ENCODE results near the gene MYH9.
"Not testable (repeated sequence)": the region's sequence is repeated elsewhere in the genome, so short reads cannot be mapped to it uniquely, and the experiment has no call there.

MYH9 gene

DNA sequence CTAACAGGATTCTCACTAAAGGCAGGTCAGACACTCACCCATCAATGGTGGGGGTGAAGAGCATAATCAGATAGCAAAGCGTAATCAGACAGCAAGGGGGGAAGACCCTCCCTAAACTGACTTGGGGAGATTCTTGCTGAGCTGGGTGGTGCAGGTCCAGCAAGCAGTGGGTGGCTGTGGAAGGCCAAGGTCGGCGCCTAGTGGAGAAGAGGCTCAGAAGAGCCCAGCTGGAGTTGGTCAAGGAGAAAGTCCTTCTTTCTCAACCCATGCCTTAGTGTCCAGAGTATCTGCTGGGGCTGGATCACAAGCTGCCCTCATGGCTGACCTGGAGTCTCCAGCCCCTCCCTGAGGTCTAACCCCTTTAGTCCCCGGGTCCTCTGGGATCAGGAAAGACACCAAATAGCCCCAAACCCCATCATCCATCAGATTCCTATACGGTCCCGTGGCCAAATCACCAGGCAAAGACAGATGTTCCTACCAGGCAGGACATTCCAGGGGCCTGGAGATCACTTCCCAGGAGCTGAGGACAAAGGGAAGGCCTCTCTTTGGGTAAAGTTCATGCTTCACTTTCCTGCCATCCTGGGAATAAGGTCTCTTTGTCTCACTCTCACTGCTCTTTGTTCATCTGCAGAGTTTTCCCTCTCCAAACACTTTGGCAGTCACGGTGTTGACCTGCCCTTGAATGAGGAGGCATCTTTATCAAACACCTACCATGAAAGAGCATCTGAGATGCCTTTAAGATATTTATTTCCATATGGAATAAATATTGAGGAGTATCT, 123.7 kb downstream of the MYH9 start:
- H3K27ac ChIP-seq (ENCODE audit: low read depth, low read length), result peak overlapping the region; percentile 37

DNA sequence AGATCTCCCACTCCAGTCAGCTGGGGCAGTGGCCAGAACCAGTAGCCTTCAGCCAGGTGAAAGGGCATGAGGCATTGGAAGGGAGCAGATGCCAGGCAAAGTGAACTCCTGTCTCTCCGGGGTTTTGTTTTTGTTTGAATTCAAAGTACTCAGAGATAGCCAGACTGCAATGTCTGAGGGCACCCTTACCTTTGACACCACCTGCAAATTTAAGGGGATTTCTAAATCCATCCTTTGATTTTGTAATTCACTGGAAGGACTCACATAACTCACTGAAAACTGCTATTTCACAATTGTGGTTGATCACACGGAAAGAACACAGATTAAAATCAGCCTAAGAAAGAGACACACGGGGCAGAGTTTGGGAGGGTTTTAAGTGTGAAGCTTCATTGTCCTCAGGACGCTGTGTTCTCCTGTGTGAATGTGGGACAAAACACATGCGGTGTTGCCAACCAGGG, 124.5 kb downstream of the MYH9 start:
- Histone ChIP-seq H3K36me3 (ENCODE audit: control insufficient read depth in 5 of 5, insufficient read depth in 5 of 5, low read length in 5 of 5) (peaks cover 0 to 48% (median 20%) of the 10 kb centered on the region in 5 donors), H3K27ac (ENCODE audit: low read depth, low read length) (peak overlapping the region; percentile 37), H3K4me1 (ENCODE audit: control insufficient read depth in 5 of 5, insufficient read depth in 5 of 5, low read length in 5 of 5) (peaks cover 5 to 43% (median 30%) of the 10 kb centered on the region in 5 donors)
- H3K9ac ChIP-seq (ENCODE audit: low read length in 5 of 5); H3K4me3 ChIP-seq (ENCODE audit: low read depth in 1 of 5, low read length in 5 of 5); H3K27me3 ChIP-seq (ENCODE audit: control insufficient read depth in 5 of 5, insufficient read depth in 4 of 5, low read length in 5 of 5); H3K9me3 ChIP-seq (ENCODE audit: control insufficient read depth in 5 of 5, low read length in 5 of 5): not testable (repeated sequence)

More for the DNA sequence above, 123.7 kb downstream of the MYH9 start:
- H3K9ac ChIP-seq (ENCODE audit: low read length in 5 of 5); H3K27me3 ChIP-seq (ENCODE audit: control insufficient read depth in 5 of 5, insufficient read depth in 4 of 5, low read length in 5 of 5); H3K4me3 ChIP-seq (ENCODE audit: low read depth in 1 of 5, low read length in 5 of 5); H3K9me3 ChIP-seq (ENCODE audit: control insufficient read depth in 5 of 5, low read length in 5 of 5): not testable (repeated sequence)
- Histone ChIP-seq H3K4me1 (ENCODE audit: control insufficient read depth in 5 of 5, insufficient read depth in 5 of 5, low read length in 5 of 5) (peaks cover 0 to 35% (median 22%) of the 10 kb centered on the region in 5 donors), H3K36me3 (ENCODE audit: control insufficient read depth in 5 of 5, insufficient read depth in 5 of 5, low read length in 5 of 5) (peaks cover 0 to 48% (median 20%) of the 10 kb centered on the region in 5 donors)

DNA sequence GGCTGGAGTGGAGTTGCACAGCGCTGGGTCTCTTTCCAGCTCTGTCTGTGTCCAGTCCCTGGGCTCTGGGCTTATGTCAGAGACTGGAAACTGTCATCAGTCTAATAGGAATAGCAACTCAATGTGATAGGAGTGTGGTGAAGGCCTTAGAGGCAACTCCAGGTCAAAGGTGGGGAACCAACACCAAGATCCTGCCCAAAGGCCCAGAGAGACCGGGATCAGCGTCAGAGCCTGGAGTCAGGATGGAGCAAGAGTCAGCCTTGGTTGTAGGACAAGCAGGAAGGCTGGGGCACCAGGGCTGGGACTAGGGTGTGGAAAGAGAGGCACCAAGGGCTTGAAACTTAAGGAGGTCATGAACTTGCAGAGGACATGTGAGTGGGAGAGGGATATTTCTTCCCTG, 125.5 kb downstream of the MYH9 start:
- not testable (repeated sequence) for H3K9me3 ChIP-seq (ENCODE audit: control insufficient read depth in 5 of 5, low read length in 5 of 5); H3K27me3 ChIP-seq (ENCODE audit: control insufficient read depth in 5 of 5, insufficient read depth in 4 of 5, low read length in 5 of 5); H3K4me3 ChIP-seq (ENCODE audit: low read depth in 1 of 5, low read length in 5 of 5); H3K9ac ChIP-seq (ENCODE audit: low read length in 5 of 5); H3K27ac ChIP-seq (ENCODE audit: low read depth, low read length)
- peaks cover 0 to 48% (median 20%) of the 10 kb centered on the region in 5 donors for H3K36me3 ChIP-seq (ENCODE audit: control insufficient read depth in 5 of 5, insufficient read depth in 5 of 5, low read length in 5 of 5)
- H3K4me1 ChIP-seq (ENCODE audit: control insufficient read depth in 5 of 5, insufficient read depth in 5 of 5, low read length in 5 of 5), result peaks cover 6 to 46% (median 38%) of the 10 kb centered on the region in 5 donors

DNA sequence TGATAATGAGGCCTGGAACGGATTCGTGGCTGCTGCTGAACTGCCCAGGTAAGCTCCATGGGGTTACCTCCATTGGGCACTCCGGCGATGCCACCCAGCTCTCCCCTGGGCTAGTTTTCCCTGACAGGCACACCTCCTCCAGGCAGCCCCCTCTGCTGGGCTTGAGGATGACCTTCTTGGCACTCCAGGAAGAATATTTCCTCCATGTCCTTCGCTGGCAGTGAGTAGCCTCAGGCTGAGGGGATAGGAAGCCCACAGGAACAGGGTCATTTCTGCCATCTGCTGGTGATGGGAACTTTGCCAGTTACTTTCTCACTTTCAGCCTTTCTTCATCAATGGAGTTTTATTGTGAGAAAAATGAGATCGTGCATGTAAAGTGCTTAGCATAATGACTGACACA, 126.1 kb downstream of the MYH9 start:
- Histone ChIP-seq H3K4me1 (ENCODE audit: control insufficient read depth in 5 of 5, insufficient read depth in 5 of 5, low read length in 5 of 5) (peaks cover 6 to 50% (median 42%) of the 10 kb centered on the region in 5 donors), H3K36me3 (ENCODE audit: control insufficient read depth in 5 of 5, insufficient read depth in 5 of 5, low read length in 5 of 5) (peaks cover 0 to 45% (median 14%) of the 10 kb centered on the region in 5 donors)
- H3K4me3 ChIP-seq (ENCODE audit: low read depth in 1 of 5, low read length in 5 of 5); H3K27me3 ChIP-seq (ENCODE audit: control insufficient read depth in 5 of 5, insufficient read depth in 4 of 5, low read length in 5 of 5); H3K9ac ChIP-seq (ENCODE audit: low read length in 5 of 5); H3K9me3 ChIP-seq (ENCODE audit: control insufficient read depth in 5 of 5, low read length in 5 of 5); H3K27ac ChIP-seq (ENCODE audit: low read depth, low read length): not testable (repeated sequence)

DNA sequence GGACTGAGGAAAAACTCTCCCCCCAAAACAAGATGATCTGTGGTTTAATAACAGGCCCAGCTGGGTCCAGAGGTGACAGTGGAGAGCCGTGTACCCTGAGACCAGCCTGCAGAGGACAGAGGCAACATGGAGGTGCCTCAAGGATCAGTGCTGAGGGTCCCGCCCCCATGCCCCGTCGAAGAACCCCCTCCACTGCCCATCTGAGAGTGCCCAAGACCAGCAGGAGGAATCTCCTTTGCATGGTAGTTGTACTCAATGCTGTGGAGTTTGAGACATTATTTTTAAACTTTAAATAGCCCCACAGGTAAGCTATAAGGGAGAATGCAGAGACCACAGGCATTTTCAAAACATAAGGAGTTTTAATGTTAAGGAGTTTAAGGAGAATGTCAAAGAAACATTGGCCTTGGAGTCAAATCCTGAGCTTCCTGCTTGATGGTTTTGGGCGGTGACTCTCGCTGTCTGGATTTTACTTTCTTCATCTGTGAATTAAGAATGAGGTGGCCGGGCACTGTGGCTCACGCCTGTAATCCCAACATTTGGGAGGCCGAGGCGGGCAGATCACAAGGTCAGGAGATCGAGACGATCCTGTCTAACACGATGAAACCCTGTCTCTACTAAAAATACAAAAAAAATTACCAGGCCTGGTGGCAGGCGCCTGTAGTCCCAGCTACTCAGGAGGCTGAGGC, 128.0 kb downstream of the MYH9 start:
- Histone ChIP-seq H3K9ac (ENCODE audit: low read length in 5 of 5) (peak overlapping the region in 1 of 5 donors; percentile 56), H3K27me3 (ENCODE audit: control insufficient read depth in 5 of 5, insufficient read depth in 4 of 5, low read length in 5 of 5) (no peaks in the 10 kb centered on the region), H3K36me3 (ENCODE audit: control insufficient read depth in 5 of 5, insufficient read depth in 5 of 5, low read length in 5 of 5) (peaks cover 0 to 34% (median 5%) of the 10 kb centered on the region in 5 donors), H3K9me3 (ENCODE audit: control insufficient read depth in 5 of 5, low read length in 5 of 5) (no peaks in the 10 kb centered on the region), H3K4me1 (ENCODE audit: control insufficient read depth in 5 of 5, insufficient read depth in 5 of 5, low read length in 5 of 5) (peaks cover 9 to 62% (median 57%) of the 10 kb centered on the region in 5 donors), H3K4me3 (ENCODE audit: low read depth in 1 of 5, low read length in 5 of 5) (peak overlapping the region in 2 of 5 donors; percentile 11 to 23), H3K27ac (ENCODE audit: low read depth, low read length) (peak overlapping the region; percentile 74)

DNA sequence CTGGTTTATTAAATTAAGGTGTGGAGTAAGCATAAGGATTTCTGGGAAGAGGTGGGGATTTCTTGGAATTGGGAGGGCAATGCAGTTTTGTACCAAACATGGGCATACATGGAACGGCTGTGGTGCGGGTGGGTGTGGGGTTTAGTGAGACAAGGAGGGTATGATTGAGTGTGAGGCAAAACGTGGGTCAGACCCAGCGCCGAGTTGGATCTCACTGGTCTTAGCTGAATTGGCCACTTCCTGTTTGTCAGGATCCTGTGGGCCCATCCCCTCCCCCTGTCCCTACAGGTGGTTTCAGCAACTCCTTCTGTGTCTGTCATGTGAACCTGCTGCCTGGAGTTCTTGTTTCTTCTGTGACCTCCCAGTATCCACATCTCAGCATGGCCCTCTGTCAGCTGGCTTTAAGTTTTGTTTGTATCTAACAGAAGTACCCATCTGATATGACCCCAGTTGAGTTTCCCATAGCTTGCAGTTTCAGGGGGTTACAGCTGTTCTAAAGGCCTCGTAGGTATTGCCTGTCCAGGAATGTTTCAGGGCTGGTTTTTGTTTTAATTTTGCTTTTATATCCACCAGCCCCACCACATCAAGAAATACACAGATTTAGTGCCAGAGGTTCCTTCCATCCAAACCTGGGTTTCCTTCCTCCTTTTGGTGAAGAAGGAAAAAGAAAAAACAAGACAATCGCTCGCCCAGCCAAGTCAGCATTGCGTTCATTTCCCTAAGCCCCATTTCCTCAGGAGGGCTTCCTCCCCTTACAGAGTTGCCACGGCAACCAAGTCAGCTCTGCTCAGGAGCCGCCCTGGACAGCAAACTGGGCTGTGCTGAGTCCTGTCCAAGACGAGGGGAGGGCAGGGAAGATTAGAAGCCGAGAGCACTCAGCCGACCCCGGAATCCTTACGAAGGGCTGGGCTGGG, 128.8 kb downstream of the MYH9 start:
- Histone ChIP-seq H3K27ac (ENCODE audit: low read depth, low read length) (peak overlapping the region; percentile 74), H3K4me3 (ENCODE audit: low read depth in 1 of 5, low read length in 5 of 5) (peak overlapping the region in 3 of 5 donors; percentile 11 to 23 (median 22)), H3K9me3 (ENCODE audit: control insufficient read depth in 5 of 5, low read length in 5 of 5) (no peaks in the 10 kb centered on the region), H3K36me3 (ENCODE audit: control insufficient read depth in 5 of 5, insufficient read depth in 5 of 5, low read length in 5 of 5) (peaks cover 0 to 34% (median 5%) of the 10 kb centered on the region in 5 donors), H3K27me3 (ENCODE audit: control insufficient read depth in 5 of 5, insufficient read depth in 4 of 5, low read length in 5 of 5) (no peaks in the 10 kb centered on the region), H3K4me1 (ENCODE audit: control insufficient read depth in 5 of 5, insufficient read depth in 5 of 5, low read length in 5 of 5) (peaks cover 11 to 68% (median 62%) of the 10 kb centered on the region in 5 donors), H3K9ac (ENCODE audit: low read length in 5 of 5) (peak overlapping the region in 1 of 5 donors; percentile 56)

DNA sequence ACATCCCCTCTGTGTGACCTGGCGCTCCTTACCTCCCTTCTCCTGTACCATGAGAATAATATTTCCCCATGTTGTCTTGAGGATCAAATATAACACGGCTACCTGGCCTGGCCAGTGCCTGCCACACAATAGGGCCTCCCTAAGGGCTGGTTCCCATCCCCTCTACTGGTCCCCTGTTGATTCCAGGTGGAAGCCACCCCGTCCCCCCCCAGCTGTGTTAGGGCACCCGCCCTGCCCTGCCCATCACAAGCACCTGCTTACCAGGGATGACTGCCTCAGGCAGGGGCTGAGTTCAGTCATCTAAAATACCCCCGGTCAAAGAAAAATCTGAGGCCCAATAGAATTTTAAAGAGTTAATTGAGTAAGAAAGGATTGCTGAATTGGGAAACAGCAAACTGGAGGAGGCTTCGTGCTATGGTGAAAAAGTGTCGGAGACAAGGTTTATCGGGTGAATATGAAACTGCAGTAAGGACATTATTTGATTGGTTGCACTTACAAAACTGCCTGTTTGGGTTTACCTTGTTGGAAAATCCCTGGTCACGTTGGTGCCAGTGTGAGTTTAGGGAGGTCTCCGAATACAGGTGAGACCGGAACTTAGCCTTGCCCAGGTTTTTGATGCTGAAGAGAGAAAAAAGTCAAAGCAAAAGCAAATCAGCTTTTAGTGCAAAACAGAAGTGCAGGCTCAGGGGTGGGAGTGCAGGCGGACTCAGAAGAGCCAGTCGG, 129.7 kb downstream of the MYH9 start:
- H3K27ac ChIP-seq (ENCODE audit: low read depth, low read length), result peak overlapping the region; percentile 74
- H3K4me3 ChIP-seq (ENCODE audit: low read depth in 1 of 5, low read length in 5 of 5), result no peak overlapping the region
- H3K36me3 ChIP-seq (ENCODE audit: control insufficient read depth in 5 of 5, insufficient read depth in 5 of 5, low read length in 5 of 5), result peaks cover 0 to 34% (median 5%) of the 10 kb centered on the region in 5 donors
- H3K4me1 ChIP-seq (ENCODE audit: control insufficient read depth in 5 of 5, insufficient read depth in 5 of 5, low read length in 5 of 5), result peaks cover 11 to 69% (median 67%) of the 10 kb centered on the region in 5 donors
- H3K9me3 ChIP-seq (ENCODE audit: control insufficient read depth in 5 of 5, low read length in 5 of 5), result no peaks in the 10 kb centered on the region
- H3K27me3 ChIP-seq (ENCODE audit: control insufficient read depth in 5 of 5, insufficient read depth in 4 of 5, low read length in 5 of 5), result no peaks in the 10 kb centered on the region
- no peak overlapping the region for H3K9ac ChIP-seq (ENCODE audit: low read length in 5 of 5)

DNA sequence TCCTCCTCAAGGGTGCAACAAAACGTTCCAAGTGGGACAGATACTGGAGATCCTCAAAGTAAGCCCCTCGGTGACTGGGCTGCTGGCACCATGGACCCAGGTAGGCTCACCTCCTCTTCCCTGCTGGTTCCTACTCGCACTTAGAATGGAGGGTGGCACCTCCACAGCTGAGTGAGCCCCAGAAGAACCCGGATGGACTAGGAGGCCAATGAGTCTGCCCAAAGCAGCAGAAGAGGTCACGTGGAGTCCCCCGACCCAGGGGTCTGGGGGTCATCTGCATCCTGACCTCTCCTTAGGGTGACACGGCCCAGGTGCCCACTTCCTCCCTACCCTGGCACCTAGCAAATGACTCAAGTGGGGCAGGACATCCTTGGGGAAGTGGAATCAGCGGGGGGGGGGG, 130.5 kb downstream of the MYH9 start:
- Histone ChIP-seq H3K9ac (ENCODE audit: low read length in 5 of 5) (no peak overlapping the region), H3K27ac (ENCODE audit: low read depth, low read length) (no peak overlapping the region), H3K27me3 (ENCODE audit: control insufficient read depth in 5 of 5, insufficient read depth in 4 of 5, low read length in 5 of 5) (no peaks in the 10 kb centered on the region), H3K4me1 (ENCODE audit: control insufficient read depth in 5 of 5, insufficient read depth in 5 of 5, low read length in 5 of 5) (peaks cover 14 to 72% (median 68%) of the 10 kb centered on the region in 5 donors), H3K9me3 (ENCODE audit: control insufficient read depth in 5 of 5, low read length in 5 of 5) (no peaks in the 10 kb centered on the region), H3K4me3 (ENCODE audit: low read depth in 1 of 5, low read length in 5 of 5) (no peak overlapping the region), H3K36me3 (ENCODE audit: control insufficient read depth in 5 of 5, insufficient read depth in 5 of 5, low read length in 5 of 5) (peaks cover 0 to 27% (median 5%) of the 10 kb centered on the region in 5 donors)

DNA sequence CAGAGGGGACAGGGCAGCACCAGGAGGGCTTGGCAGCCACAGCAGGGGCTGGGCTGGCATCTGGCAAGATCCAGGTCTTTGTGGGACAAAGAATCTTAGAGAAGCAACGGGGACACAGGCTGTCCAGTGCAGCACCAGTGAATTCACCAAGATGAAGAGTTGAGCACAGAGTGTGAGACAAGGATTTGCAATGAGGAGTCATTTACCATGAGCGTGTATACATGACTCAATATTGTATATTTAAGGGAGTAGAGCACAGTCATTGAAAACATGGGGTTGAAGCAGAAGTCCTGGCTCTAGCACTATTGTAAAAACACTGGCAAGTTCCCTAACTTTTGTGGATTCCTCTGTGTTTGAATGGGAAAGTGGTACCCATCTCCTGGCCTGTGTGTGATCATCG, 131.3 kb downstream of the MYH9 start:
- H3K27me3 ChIP-seq (ENCODE audit: control insufficient read depth in 5 of 5, insufficient read depth in 4 of 5, low read length in 5 of 5), result no peaks in the 10 kb centered on the region
- peak overlapping the region; percentile 67 for H3K27ac ChIP-seq (ENCODE audit: low read depth, low read length)
- no peak overlapping the region for H3K4me3 ChIP-seq (ENCODE audit: low read depth in 1 of 5, low read length in 5 of 5)
- peaks cover 0 to 18% (median 0%) of the 10 kb centered on the region in 5 donors for H3K36me3 ChIP-seq (ENCODE audit: control insufficient read depth in 5 of 5, insufficient read depth in 5 of 5, low read length in 5 of 5)
- no peaks in the 10 kb centered on the region for H3K9me3 ChIP-seq (ENCODE audit: control insufficient read depth in 5 of 5, low read length in 5 of 5)
- peaks cover 14 to 73% (median 64%) of the 10 kb centered on the region in 5 donors for H3K4me1 ChIP-seq (ENCODE audit: control insufficient read depth in 5 of 5, insufficient read depth in 5 of 5, low read length in 5 of 5)
- H3K9ac ChIP-seq (ENCODE audit: low read length in 5 of 5), result no peak overlapping the region

Data from subcutaneous abdominal adipose tissue (tissue), 5 donors.